Cortex of kidney (tissue), 1 donor: ENCODE measurements around the gene HSD17B8.
"Not testable (repeated sequence)": the region's sequence is repeated elsewhere in the genome, so short reads cannot be mapped to it uniquely, and the experiment has no call there.

Source experiments
- DNase-seq: peaks from one replicate; lab custom pipeline; 2025; lab: John Stamatoyannopoulos, UW

HSD17B8 gene

DNA sequence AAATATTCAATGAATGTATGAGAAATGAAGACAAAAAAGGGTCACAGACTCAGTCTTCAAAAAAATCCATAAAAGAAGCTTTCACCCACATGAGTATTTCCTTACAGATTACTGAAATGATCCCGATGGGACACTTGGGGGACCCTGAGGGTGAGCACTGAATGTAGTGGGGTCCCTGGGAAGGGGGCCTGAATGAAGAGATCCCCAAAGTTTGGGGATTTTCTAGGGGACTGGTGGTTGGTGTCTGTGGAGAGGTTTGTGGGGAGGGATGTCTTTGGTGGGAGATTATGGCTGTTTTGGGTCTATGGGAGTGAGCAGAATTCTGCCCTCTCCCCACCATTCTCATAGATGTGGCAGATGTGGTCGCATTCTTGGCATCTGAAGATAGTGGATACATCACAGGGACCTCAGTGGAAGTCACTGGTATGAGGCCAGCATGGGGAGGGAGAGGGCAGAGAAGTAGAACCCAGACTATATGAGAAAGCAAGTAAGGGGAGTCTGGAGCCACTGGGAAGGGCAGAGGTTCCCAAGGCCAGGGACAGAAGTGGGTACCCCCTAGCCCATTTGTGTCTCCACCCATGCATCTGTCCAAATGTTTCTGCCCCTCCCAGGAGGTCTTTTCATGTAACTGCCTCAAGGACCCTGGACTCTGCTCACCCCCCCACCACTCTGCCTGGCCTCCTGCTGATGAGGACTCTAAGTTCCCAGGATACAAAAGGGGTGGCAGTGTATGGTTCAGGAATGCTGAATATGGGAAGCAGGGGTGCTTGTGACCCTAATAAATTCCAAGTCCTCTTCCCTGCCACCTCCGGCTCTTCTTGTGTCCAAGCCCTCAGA is 1.8 kb downstream of the HSD17B8 start:
- no peak for DNase-seq

DNA sequence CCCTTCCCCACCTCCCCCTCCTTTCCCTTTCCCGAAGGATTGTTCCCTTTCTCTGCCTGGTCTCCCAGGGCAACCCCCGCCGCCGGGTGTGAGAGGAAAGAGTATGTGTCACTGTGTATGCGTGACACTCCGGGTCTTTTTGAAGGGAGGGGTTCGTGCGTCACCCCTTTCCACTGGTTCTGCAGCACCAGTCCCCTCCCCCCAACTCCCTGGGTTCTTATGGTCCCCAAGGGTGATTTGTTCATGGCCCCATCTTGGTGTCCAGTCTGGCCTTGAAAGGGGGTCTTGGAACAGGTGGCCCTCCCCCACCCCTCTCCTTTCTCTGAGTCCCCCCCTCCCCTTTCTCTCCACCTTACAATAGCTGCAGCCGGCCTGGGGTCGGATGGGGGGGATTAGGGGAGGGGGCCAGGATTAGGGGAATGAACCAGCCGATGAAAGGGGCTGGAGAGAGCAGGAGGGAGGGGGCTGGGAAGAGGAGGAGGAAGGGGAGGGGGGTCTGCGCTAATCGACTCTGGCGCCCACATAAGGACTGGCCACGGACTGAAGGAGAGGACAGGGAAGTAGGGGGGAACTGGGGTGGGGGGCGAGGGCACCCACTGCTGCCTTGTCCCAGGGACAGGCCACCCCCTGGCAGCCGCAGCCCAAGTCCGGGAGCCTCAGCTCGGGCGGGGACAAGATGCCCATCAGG is 2.6 kb downstream of the HSD17B8 start:
- DNase-seq, result no peak

DNA sequence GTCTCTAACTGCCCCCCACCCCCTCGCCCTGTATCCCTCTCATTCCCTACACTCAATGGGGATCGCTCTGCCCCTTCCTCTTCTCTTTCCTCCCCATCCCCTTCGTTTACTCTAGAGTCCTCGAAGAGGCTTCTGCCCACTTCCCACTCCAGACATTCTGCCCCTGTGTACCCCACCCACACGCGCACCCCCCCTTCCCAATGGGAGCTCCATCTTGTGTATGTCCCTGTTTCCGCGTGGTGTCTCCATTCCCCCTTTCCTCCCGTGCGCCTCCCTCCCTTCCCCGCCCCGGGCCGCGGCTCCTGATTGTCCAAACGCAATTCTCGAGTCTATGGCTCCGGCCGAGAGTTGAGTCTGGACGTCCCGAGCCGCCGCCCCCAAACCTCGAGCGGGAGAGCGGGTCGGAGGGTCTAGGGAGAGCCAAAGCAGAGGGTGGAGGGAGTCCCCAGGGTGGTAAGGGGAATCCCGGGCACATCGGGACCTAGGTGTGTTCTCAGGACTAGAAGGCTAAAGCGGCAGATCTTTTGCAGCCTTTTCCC is 3.2 kb downstream of the HSD17B8 start:
- no peak for DNase-seq

DNA sequence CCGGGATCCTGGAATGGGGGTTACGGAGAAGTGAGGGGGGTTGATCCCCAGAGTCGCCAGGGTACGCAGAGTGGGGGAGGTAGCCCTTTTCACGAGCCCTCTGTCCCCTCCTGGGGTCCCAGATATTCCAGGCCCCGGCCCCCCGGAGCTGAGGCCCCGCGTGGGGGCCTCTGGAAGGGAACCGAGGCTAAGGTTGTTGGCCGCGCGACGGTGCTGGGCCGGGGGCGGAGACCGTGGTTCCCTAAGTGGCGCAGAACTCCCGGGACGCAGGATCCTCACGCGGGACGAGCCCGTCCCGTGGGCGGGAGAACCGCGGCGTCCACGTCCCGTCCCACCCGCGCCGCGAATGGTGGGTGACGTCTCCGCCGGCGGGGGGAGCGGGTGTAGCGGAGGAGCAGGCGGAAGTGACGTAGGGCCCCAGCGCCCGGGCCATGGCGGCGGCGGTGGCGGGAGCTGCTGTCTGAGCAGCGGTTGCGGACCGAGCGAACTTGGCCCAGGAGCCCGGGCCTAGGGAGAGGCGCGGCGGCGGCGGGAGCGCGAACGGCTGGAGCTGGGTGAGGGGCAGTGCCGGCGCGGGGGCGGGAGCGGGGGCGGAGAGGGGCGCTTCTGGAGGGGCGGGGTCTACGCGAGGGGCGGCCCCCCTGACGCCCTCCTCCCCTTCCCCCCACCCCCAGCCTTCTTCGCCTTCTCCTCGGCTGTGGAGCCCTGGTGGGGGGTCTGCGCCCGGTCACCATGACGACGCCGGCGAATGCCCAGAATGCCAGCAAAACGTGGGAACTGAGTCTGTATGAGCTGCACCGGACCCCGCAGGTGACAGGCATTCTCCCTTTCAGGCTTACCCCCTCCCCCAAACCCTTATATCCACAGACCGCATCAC is 3.9 kb downstream of the HSD17B8 start, which contains the start of gene RING1:
Gene RING1, plus strand, starts transcription at position 410 of the 877 bp plus-strand sequence. Its CDS starts 323 bp downstream, at position 733.
- peak; percentile 51 for DNase-seq

DNA sequence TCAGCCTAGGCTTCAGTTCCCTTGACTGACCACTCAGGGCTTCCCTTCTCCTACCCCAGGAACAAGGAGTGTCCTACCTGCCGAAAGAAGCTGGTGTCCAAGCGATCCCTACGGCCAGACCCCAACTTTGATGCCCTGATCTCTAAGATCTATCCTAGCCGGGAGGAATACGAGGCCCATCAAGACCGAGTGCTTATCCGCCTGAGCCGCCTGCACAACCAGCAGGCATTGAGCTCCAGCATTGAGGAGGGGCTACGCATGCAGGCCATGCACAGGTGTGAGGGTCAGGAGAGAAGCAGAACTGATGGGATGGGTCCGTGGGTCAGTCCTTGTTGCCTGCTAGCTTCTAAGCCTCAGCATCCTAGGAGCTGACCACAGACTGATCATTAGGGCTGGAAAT is 5.4 kb downstream of the HSD17B8 start:
- DNase-seq, result no peak

DNA sequence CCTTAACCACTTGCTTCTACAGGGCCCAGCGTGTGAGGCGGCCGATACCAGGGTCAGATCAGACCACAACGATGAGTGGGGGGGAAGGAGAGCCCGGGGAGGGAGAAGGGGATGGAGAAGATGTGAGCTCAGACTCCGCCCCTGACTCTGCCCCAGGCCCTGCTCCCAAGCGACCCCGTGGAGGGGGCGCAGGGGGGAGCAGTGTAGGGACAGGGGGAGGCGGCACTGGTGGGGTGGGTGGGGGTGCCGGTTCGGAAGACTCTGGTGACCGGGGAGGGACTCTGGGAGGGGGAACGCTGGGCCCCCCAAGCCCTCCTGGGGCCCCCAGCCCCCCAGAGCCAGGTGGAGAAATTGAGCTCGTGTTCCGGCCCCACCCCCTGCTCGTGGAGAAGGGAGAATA is 6.7 kb downstream of the HSD17B8 start:
- no peak for DNase-seq

DNA sequence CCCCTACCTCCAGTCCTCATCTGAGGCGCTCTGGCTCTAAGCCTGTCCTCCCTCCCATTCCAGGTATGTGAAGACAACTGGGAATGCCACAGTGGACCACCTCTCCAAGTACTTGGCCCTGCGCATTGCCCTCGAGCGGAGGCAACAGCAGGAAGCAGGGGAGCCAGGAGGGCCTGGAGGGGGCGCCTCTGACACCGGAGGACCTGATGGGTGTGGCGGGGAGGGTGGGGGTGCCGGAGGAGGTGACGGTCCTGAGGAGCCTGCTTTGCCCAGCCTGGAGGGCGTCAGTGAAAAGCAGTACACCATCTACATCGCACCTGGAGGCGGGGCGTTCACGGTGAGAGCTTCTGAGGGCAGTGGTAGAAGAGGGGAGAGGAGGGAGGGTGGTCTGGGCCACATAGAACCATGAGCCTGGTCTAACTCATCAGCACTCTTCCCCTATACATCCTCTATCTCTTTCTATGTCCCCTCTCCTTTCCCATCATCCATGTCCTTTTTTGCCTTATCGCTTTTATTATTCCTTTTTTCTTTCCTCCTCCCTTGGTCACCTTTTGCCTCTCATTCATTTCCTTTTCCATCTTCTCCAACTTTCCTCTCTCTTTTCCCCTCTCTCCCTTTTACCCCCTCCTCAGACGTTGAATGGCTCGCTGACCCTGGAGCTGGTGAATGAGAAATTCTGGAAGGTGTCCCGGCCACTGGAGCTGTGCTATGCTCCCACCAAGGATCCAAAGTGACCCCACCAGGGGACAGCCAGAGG is 7.4 kb downstream of the HSD17B8 start:
- DNase-seq, result no peak

DNA sequence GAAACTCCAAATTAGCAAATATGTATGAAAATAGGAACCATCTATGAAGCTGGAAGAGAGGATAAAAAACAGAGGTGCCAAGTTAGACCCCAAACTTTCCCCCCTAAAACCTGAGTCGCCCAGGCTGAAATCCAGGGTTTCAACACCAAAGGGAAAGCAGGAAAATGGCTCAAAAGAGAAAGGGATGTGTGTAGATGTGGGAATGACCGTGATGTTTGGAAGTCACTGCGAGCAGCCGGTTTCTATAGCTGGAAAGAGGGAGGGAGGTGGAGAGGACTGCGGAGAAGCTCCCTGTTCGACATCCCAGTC is 8.4 kb downstream of the HSD17B8 start:
- DNase-seq, result no peak

DNA sequence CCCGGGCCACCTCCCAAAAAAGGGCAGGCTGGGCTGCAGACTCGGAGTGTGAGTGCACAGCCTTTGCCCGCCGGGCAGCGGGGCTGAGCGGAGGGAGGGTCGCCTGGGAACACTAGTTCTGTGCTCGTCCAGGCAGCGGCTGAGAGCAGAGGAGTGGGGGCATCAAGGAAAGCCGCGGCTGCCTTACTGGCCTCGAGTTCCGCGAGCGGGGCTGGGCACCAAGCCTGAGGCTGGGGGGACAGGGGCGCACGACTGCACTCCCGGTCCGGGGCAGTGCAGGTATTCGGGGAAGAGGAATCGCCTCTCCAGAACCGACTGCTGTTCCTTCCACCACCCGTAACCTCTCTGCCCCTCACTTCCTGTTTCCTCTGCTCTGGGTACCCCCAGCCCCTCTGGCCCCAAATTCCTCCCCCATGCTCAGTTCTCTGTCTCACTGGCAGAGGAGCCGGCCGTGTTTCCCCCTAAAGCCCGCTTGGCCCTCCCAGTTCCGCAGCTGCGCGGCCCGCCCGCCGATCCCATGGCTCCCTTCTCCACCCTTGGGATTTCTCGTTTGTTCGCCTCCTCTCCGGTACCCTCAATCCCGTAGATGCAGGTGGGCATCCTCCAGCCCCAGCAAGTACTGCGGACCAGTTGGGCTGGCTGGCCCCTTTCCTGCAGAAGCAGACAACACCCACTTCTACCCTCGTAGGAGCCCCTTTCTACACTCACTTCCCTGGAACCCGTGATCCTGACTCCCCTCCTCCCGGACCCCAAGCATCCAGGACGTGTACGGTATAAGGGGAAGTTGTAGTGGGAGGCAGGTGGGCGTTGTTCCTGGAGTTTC is 8.9 kb downstream of the HSD17B8 start:
- DNase-seq, result no peak

DNA sequence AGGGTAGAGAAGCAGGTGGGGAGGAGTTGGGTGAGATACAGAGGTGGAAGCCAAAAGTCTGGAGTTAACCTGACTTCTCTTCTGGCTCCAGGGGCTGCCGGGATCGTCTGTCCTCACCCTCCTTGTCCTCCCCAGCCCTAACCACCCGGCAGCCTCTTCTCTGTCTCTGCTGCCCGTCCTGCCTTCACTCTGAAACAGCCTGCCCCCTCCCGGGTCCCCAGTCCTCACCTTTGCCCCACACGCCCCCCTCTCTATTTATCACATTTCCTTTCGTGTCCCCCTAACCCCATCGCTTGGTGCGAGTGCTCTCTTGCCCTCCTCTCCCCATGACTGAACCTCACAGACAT is 9.5 kb downstream of the HSD17B8 start:
- DNase-seq, result no peak

DNA sequence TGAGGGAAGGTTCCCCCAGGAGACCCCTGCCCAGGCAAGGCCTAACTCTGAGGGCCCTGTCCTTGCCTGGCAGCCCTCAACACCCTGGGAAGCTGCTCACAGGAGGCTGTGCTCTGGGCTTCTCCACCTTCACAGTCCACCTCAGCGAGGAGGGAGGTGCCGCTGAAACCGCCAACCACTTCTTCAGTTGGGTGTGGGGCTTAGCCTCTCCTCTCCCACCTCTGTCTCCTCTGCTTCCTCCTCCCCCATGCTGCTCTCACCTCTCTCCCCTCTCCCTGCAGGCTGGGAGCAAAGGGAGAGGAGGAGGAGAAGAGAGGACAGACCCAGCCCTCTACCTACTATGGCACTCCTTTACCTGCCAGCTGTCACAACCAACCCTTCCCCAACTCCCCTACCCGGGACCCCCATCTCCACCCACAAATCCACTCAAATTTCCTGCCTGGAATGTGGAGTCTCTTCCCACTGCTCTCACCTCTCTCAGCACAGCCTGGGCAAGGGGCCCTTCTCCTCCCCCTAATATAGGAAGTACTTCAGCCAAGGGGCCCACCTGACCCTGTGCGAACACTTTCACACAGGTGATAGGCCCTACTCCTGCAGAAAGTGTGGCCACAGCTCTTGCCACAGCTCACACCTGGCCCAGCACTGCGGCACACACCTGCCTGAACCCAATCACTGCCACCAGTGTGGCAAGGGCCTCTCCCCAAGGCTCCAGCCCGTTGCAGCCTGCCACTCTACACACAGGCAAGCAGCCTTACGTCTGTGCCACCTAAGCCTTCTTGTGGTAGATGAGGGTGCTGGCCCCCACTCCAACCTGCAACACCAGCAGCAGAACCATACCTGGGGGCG is 11.0 kb downstream of the HSD17B8 start:
- DNase-seq, result no peak

DNA sequence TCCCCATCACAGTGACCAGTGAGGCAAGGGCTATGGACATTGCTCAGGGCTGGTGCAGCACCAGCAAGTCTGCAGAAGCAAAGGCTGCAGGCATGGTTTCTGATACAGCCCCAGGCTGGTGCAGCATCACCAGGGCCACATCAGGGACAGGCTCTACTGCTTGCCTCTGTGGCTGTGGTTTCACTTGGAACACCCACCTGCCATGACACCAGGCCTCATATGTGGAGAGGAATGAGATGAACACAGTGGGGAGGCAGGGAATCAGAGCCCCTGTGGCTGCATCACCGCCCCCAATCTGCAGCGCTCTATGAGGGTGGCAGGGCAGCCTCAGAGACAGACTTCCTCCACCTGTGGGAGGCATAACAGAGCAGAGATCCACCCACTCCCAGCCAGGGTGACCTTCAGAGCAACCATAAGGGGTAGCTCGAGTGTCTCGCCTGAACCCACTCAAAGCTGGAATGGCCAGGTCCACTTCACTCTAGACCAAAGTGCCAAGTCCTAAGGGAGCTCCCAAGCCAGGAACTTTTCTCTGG is 11.7 kb downstream of the HSD17B8 start:
- DNase-seq, result no peak

DNA sequence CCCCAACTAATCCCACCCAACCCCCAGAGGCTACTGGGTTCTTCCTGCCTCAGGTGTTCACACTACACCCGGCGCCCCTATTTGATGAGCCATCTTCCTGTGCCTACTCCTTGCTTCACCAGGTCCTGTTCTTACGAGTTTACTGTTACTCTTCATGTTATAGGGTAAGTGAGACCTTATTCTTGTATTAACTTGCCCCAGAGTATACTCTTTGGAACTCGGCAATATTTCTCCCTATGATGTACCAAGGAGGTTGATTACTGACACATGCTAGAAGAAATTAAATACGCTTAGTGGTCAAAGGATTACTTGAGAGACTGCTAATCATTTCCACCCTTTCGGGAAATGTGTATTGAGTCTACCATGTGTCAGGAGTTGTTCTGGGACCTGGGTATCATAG is 12.8 kb downstream of the HSD17B8 start:
- no peak for DNase-seq

DNA sequence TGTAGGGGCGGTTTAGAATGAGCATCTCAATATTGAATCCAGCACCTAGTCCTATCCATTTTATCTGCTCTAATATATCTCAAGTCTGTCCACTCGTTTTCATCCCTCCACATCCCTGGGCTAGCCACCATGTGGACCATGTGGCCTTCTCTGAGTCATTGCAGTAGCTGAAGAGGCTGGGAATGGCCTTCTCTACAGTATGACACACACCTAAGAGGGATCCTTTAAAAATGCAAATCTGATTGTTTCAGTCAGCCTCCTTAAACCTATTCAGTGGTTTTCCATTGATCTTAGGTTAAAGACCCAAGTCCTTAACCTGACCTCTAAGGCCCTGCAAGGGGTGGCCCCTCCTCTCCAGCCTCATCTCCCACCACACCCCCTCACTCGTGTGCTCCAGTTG is 13.2 kb downstream of the HSD17B8 start:
- DNase-seq, result no peak

DNA sequence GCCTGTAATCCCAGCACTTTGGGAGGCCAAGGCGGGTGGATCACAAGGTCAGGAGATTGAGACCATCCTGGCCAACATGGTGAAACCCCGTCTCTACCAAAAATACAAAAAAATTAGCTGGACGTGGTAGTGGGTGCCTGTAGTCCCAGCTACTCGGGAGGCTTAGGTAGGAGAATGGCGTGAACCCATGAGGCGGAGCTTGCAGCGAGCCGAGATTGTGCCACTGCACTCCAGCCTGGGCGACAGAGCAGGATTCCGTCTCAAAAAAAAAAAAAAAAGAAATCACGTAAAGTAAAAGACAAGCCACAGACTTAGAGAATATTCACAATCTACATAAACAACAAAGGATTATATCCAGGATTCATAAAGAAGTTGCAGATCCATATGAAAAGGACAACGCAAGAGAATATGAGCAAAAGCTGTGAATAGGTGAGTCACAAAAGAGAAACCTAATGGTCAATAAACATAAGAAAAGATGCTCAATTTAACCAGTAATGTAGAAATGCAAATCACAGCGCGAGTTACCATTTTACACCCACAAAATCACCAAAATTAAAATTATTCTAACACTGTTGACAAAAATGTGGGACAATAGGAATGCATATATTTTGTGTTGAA is 22.2 kb downstream of the HSD17B8 start:
- DNase-seq, result not testable (repeated sequence)

DNA sequence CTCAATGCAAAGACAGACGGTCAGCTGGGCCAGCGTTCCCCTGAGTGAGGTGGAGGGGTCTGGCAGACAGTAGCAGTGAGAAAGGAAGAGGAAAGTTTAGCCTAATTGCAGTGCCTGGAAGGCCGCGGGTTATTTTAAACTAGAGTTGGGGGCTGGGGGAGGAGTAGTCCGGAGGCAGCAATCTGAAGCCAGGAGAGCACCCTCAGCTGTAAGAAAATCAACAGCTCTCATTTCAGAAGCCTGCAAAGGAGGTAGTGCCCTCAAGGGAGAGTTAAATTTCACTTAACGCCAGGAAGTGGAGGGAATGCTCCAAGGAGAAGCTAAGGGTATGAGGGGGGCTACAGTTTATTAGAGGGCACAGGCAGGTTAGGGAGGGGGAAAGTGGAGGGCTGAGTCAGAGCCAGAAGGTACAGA is 30.8 kb downstream of the HSD17B8 start:
- DNase-seq, result no peak

DNA sequence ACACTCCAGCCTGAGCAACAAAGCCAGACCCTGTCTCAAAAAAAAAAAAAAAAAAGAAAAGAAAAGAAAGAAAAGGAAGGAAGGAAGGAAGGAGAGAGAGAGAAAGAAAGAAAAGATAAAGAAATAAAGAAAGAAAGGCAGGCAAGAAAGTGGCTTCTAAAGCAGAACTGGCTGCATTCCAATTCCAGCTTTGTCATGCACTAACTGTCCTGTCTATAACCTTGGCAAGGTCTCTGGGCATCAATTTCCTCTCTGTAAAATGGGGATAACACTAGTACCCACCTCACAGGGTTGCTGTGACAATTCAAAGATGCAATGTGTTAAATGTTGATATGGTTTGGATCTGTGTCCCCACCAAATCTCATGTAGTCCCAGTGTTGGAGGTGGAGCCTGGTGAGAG is 31.9 kb downstream of the HSD17B8 start:
- DNase-seq, result no peak

DNA sequence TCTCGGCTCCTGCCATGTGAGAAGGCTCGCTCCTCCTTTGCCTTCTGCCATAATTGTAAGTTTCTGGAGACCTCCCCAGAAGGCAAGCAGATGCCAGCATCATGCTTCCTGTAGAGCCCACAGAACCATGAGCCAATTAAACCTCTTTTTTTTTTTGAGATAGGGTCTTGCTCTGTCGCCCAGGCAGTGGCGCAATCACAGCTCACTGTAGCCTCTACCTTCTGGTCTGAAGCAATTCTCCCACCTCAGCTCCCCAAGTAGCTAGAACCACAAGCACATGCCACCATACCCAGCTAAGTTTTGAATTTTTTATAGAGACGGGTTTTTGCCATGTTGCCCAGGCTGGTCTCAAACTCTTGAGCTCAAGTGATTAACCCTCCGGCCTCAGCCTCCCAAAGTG is 32.4 kb downstream of the HSD17B8 start:
- DNase-seq, result no peak

DNA sequence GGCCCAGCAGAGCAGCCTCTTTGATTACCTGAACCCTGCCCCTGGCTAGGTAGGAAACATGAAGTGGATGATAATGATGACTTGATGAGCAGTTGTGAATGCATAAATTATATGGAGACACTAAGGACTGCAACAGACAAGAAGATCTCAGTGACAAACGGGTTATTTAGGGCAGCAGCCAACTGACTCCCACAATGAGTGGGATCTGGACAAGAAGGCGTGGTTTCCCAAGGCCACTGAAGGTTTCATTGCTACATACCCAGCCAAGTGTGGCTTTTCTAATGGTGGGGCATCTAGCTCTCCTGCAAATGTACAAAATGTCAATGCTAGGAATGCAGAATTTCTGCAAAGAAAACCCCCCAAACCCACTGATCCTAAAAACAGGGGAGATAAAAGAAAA is 33.3 kb downstream of the HSD17B8 start:
- no peak for DNase-seq
